H1 (cell line): ENCODE data around the gene KANTR. TPM values are rescaled to one million over a fixed set of nuclear protein-coding genes. Genes with fewer than 3 reads are reported as not detected.

Experiments used
- CEBPB ChIP-seq: IDR thresholded peaks from 2 replicates; pipeline ENCODE4 v1.6.1; 2012; ENCODE audit warnings: low read depth, low read length
- EP300 ChIP-seq, 2 experiments: IDR thresholded peaks; 1 replicate in 1 of 2; 2 replicates in 1 of 2; pipeline ENCODE4 v1.6.1; 2011 to 2012; ENCODE audit warnings: low read depth in 2 of 2, low read length in 2 of 2, mild to moderate bottlenecking in 2 of 2, borderline replicate concordance in 1 of 2, inconsistent platforms in 1 of 2, moderate library complexity in 1 of 2
- RAD21 ChIP-seq, 2 experiments: IDR thresholded peaks in 1 of 2; conservative IDR thresholded peaks in 1 of 2; 2 replicates each; pipeline ENCODE4 v1.6.1; 2011; ENCODE audit warnings: low read depth in 2 of 2, low read length in 2 of 2, improper control_type of control experiment in 1 of 2, inconsistent platforms in 1 of 2, mild to moderate bottlenecking in 1 of 2, moderate library complexity in 1 of 2
- TEAD4 ChIP-seq: IDR thresholded peaks from 2 replicates; pipeline ENCODE4 v1.6.1; 2012; ENCODE audit warnings: low read depth, low read length, inconsistent platforms, mixed read lengths
- polyA plus RNA-seq, 7 experiments: library from polyadenylated mRNA; depleted of rRNA in 3 of 7; stranded (reverse) in 5 of 7; unstranded in 2 of 7; fragments of >200 nt in 5 of 7; fragments of 200-250 nt in 2 of 7; gene quantifications; 1 replicate in 5 of 7; 2 replicates in 1 of 7; 4 replicates in 1 of 7; pipeline versions ENCODE4 v1.2.1 to v1.2.3, GENCODE V29; 2011 to 2013; ENCODE audit warnings: missing spikeins in 2 of 7, mixed read lengths in 2 of 7
- total RNA-seq: library from RNA; stranded (reverse); fragmentation: NEBNext Ultra II Directional; extraction: Animal tissue kit (Norgen Biotek cat#: 25700); gene quantifications from 2 replicates; pipeline ENCODE4 v1.2.1, GENCODE V29; 2021

KANTR gene
- total and polyA plus RNA-seq, 2 of the 8 experiments (the other 6 are each of a cell fraction or from before 2014, with no cell fraction given), result 7.7 to 9.5 TPM

DNA sequence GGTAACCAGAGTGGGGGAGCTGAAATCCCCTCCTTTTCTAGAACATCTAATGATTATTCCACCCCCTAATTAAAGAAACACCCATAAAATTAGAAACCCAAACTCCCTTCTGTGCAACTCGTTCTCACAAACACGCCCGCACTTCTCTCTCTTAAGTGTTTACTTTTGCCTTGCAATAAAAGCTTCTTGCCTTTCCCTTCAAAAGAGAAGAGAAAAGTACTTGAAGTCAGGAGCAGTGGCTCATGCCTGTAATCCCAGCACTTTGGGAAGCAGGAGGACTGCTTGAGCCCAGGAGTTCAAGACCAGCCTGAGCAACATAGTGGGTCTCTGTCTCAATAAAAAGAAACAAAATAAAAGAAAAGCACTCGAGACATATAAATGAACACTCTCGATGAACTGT, 48.9 kb upstream of the KANTR start (continued):
- TF ChIP-seq RAD21 (IDR thresholded peaks at IDR 0.05 in 1 of 2, conservative IDR thresholded peaks at IDR 0.05 in 1 of 2; ENCODE audit: low read depth in 2 of 2, low read length in 2 of 2) (no peak), CEBPB (no peak), TEAD4 (no peak), EP300 (IDR thresholded peaks at IDR 0.05; ENCODE audit: borderline replicate concordance in 1 of 2, low read depth in 2 of 2, low read length in 2 of 2) (no peak)
